GM18951 (cell line): Measurements from ENCODE around the gene APPL2.

Experiments used
- POLR2A ChIP-seq: IDR thresholded peaks from 4 replicates; pipeline ENCODE4 v1.6.1; 2011; ENCODE audit warnings: mild to moderate bottlenecking; ENCODE audit not compliant: insufficient read length, insufficient read depth; ENCODE audit errors: extremely low read depth
- in situ Hi-C: fragments of 300-500 bp; cut with MboI; formaldehyde crosslinking; loops from one replicate; pipeline ENCODE4 v1.12.0; 2022; ENCODE audit warnings: low sequenced_read_pairs, mixed read lengths, inconsistent platforms; ENCODE audit not compliant: unreplicated experiment

APPL2 gene

DNA sequence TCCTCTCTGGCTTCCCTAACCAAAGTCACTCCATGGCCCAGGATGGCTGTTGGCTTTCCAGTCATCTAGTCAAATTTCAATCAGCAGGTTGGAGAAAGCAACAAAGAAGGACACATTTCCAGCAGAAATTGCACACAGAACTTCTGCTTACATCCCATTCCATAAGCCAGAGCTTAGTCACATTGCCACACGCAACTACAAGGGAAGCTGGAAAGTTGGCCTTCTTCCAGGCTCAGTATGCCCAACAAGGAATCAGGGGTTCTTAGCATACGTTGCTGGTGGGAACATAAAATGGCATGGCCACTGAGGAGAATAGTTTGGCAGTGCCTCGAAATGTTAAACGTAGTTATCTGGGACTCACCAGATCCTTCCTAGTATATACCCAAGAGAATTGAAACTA is 9.3 kb upstream of the APPL2 start:
- TF ChIP-seq POLR2A = no peak
- in situ Hi-C loops = no loop called here

DNA sequence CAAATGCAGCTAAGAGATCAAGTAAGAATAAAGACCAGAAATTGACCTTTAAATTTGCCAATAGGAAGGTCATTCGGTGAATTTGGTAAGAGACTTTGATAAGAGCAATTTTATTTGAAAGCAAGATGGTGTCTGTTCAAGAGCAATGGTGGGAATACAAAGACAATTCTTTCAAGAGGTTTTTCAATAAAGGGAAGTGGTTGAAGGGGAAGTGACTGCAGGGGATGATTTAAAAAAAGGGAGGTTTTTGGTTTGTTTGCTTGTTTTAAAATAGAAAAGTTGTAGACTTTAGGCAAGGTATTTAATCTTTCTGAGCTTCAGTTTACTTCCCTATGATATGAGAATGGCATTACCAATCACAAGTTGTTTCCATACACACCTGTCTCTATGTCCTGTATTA is 4.3 kb upstream of the APPL2 start:
- in situ Hi-C loops = no loop called here
- no peak for TF ChIP-seq POLR2A

DNA sequence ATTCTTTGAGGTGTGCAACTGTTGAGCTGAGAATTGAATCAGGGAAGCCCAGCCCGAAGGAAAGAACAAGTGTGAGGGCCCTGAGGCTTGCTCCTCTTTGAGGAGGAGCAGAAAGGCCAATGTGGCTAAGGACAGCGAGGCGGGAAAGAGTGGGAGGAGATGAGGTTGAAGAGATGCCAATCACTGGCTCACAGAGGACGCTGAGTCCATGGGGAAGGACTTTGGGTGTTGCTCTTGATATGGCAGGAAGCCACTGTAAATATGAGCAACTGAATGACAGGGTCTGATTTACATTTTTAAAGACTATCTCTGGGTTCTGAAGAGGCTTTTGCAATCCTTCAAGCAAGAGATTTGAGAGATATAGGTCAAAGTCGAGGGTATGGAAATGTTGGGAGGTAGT is 3.3 kb upstream of the APPL2 start:
- in situ Hi-C loops = no loop called here
- no peak for TF ChIP-seq POLR2A

DNA sequence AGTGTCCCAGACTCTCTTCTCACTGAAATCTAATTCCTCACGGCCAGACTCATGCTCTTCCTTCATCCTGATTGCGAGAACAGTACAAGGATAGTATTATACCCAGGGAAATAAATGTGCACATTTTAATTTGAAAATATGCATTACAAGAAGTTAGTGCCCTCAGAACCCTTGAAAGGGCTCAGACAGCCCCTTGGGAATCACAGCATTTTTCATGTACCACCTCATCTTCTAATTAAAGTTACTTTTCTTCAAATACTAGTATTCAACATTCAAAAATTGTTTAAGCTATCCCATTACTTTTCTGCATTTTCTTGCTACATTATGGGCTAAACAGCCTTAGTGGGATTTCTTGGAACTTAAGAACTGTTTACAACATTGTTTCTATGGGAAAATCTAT is 1.7 kb upstream of the APPL2 start:
- TF ChIP-seq POLR2A = no peak
- in situ Hi-C loops = no loop called here

GRCh38 chr12:105235281-105235731 is 668 bp downstream of the APPL2 start:
- in situ Hi-C loops = no loop called here

DNA sequence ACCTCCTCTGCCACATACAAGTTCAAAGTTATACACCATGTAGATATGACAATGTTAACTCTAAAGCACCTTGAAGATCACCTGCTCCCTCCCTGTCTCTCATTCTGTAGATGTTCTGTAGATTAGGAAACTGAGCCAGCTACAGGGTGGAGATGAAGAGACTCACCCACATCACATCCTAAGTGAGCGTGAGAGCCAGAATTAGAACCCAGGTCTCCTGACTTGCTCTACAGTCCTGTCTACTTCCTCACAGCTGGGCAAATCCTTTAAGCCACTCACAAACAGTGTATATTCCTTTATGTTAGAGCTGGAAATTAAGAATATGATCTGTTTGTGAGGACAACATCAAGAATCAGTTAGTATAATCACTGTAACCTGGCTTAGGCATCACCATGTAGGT is 1.8 kb downstream of the APPL2 start:
- in situ Hi-C loops = no loop called here
- TF ChIP-seq POLR2A = no peak

More at GRCh38 chr12:105235281-105235731, 668 bp downstream of the APPL2 start:
- TF ChIP-seq POLR2A = no peak

- in situ Hi-C loops = no loop called here
- no peak for TF ChIP-seq POLR2A
Measured at GRCh38 chr12:105233041-105233905, 2.7 kb downstream of the APPL2 start.

GRCh38 chr12:105231396-105231795 is 4.6 kb downstream of the APPL2 start:
- in situ Hi-C loops = no loop called here

DNA sequence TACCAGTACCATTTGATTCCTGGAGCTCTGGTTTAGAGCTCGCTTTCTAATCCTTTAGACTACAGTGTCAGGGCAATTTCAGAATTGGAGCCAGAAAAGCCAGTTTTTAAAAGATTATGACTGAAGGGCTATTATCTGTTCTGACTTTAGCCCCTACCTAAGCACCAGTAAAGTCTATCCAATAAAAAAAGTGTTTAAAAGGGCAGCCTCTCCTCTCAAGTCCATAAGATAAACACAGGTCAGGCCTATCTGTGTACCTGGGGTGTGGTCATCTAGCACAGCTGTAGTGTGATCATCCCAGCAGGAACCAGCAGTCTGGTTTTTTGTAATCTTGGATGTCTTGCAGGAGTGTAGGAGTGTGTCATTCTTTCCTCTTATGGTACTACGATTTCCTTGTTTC is 6.6 kb downstream of the APPL2 start:
- no peak for TF ChIP-seq POLR2A
- in situ Hi-C loops = no loop called here

More at GRCh38 chr12:105231396-105231795, 4.6 kb downstream of the APPL2 start:
- no peak for TF ChIP-seq POLR2A

- TF ChIP-seq POLR2A = no peak
- in situ Hi-C loops = no loop called here
Measured at GRCh38 chr12:105228966-105229365, 7.0 kb downstream of the APPL2 start.

DNA sequence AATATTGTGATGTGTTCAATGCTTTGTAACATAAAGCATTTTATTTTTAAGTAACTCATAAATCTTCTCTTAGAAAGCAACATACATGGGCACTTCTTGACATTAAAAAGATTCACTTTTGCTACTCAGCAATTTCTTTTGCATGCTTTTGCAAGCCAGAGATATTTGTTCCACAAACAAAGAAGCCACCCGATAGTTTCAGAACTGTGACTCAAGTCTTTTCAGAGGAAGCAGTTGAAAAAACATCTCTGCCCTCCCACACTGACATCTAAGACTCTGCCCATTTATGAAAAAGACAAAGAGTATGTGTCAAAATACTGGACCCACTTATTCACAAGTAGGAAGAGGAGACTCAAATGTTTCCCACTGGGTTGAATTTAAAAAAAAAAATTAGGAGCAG is 7.5 kb downstream of the APPL2 start:
- TF ChIP-seq POLR2A = no peak
- in situ Hi-C loops = no loop called here

DNA sequence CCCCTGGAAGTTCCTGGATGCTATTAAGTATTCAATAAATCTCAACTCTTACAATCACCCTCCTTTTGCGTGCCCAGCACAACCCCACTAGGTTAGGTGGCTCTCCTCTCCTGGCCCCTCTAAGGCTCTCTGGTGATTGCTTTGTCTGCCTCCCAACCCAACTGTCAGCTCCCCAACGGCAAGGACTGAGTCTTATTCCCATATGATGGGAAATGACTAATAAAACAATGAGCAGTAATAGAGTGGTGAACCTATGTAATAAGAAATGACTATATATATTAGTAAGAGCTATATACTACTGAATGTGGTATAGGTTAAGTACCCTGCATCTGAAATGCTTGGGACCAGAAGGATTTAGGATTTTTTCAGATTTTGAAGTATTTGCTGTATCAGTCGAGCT is 8.1 kb downstream of the APPL2 start:
- TF ChIP-seq POLR2A = no peak
- in situ Hi-C loops = no loop called here

GRCh38 chr12:105226219-105226618 is 9.8 kb downstream of the APPL2 start:
- in situ Hi-C loops = no loop called here
- TF ChIP-seq POLR2A = no peak

GRCh38 chr12:105225505-105226015 is 10.4 kb downstream of the APPL2 start:
- TF ChIP-seq POLR2A = no peak
- in situ Hi-C loops = no loop called here
